ENCODE results near the gene MYBBP1A.

DNA sequence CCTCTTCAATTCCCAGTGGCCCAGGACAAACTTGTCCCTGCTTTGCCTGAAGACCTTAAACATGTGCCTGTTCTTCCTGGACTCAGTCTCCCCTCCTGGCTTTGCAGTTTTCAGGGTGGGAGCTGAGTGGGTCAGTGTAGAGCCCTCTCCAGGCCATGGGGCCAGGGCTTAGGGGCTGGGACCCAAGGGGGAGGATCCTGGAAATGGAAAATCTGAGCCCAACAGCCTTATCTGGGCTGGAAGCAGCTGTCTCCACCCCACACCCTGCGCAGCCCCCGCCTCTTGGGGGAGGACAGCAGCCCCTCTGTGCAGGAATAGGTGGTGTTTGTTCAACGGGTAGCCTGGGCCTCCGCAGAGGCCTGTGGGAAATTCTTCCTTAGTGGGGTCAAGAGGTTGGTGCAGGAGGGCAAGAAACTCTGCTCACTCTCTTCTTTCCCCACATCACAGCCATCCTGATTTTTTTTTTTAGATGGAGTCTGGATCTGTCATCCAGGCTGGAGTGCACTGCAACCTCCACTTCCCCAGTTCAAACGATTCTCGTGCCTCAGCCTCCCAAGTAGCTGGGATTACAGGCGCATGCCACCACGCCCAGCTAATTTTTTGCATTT, 22.3 kb upstream of the MYBBP1A start:
- TF ChIP-seq ZFP30 (CRISPR knock-in tag; IDR thresholded peaks at IDR 0.05) = no peak
- TF ChIP-seq ZNF8 (CRISPR knock-in tag; IDR thresholded peaks at IDR 0.05) = no peak
- no peak for TF ChIP-seq PPARA (CRISPR knock-in tag; IDR thresholded peaks at IDR 0.05; ENCODE audit: borderline replicate concordance)
- TF ChIP-seq, protein P1, sequence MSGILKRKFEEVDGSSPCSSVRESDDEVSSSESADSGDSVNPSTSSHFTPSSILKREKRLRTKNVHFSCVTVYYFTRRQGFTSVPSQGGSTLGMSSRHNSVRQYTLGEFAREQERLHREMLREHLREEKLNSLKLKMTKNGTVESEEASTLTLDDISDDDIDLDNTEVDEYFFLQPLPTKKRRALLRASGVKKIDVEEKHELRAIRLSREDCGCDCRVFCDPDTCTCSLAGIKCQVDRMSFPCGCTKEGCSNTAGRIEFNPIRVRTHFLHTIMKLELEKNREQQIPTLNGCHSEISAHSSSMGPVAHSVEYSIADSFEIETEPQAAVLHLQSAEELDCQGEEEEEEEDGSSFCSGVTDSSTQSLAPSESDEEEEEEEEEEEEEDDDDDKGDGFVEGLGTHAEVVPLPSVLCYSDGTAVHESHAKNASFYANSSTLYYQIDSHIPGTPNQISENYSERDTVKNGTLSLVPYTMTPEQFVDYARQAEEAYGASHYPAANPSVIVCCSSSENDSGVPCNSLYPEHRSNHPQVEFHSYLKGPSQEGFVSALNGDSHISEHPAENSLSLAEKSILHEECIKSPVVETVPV (CRISPR knock-in tag; IDR thresholded peaks at IDR 0.05) = no peak
- TF ChIP-seq RARB (CRISPR knock-in tag; IDR thresholded peaks at IDR 0.05) = no peak
- TF ChIP-seq PATZ1 (CRISPR knock-in tag; IDR thresholded peaks at IDR 0.05; ENCODE audit: borderline replicate concordance) = no peak
- TF ChIP-seq, protein P2, sequence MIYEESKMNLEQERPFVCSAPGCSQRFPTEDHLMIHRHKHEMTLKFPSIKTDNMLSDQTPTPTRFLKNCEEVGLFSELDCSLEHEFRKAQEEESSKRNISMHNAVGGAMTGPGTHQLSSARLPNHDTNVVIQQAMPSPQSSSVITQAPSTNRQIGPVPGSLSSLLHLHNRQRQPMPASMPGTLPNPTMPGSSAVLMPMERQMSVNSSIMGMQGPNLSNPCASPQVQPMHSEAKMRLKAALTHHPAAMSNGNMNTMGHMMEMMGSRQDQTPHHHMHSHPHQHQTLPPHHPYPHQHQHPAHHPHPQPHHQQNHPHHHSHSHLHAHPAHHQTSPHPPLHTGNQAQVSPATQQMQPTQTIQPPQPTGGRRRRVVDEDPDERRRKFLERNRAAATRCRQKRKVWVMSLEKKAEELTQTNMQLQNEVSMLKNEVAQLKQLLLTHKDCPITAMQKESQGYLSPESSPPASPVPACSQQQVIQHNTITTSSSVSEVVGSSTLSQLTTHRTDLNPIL (CRISPR knock-in tag; IDR thresholded peaks at IDR 0.05; ENCODE audit: low read depth) = no peak
- no peak for TF ChIP-seq ZFP3 (CRISPR knock-in tag; IDR thresholded peaks at IDR 0.05)
- no peak for TF ChIP-seq ESRRG (CRISPR knock-in tag; IDR thresholded peaks at IDR 0.05)
- no peak for TF ChIP-seq ARNTL (CRISPR knock-in tag; IDR thresholded peaks at IDR 0.05; ENCODE audit: borderline replicate concordance, low read depth)
- no peak for TF ChIP-seq BACH2 (CRISPR knock-in tag; IDR thresholded peaks at IDR 0.05; ENCODE audit: borderline replicate concordance)
- TF ChIP-seq TOX (CRISPR knock-in tag; IDR thresholded peaks at IDR 0.05; ENCODE audit: borderline replicate concordance) = no peak
- TF ChIP-seq OSR1 (CRISPR knock-in tag; IDR thresholded peaks at IDR 0.05) = no peak
- TF ChIP-seq TSHZ2 (CRISPR knock-in tag; IDR thresholded peaks at IDR 0.05) = no peak
